GM19372 (cell line): ENCODE results near the gene PCNX3.

Experiments
- ATAC-seq: cut with Tn5 transposase; IDR thresholded peaks from one replicate; pipeline ENCODE4 v1.9.1; 2021; ENCODE audit warnings: mild to moderate bottlenecking, low read depth, moderate library complexity; ENCODE audit not compliant: unreplicated experiment

Gene PCNX3

DNA sequence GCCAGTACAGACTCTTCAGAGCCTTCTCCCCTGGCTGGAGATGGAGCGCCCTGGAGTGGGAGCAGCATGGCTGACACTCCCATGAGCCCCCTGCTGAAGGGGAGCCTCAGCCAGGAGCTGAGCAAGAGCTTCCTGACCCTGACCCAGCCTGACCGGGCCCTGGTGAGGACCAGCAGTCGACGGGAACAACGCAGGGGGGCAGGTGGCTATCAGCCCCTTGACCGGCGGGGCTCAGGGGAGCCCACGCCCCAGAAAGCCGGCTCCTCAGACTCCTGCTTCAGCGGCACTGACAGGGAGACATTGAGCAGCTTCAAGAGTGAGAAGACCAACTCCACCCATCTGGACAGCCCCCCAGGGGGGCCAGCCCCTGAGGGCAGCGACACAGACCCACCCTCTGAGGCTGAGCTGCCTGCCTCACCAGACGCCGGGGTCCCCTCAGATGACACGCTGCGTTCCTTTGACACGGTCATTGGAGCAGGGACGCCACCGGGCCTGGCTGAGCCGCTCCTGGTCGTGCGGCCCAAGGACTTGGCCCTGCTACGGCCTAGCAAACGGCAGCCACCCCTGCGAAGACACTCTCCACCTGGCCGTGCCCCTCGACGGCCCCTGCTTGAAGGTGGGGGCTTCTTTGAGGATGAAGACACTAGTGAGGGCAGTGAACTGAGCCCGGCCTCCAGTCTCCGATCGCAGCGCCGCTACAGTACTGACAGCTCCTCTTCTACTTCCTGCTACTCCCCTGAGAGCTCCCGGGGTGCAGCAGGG lies 2.6 kb downstream of the PCNX3 start:
- ATAC-seq = no peak

DNA sequence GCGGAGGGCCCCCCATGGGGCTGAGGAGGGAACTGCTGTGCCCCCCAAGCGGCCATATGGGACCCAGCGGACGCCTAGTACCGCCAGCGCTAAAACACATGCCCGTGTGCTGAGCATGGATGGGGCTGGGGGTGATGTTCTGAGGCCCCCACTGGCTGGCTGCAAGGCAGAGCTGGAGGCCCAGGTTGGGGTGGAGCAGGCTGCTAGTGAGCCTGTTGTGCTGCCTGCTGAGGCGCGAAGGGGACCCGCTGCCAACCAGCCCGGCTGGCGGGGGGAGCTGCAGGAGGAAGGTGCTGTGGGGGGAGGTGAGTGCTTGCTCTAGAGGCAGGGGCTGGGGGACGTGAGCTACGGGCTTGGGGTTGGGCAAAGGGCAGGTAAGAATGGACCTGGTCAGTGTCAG lies 3.2 kb downstream of the PCNX3 start:
- no peak for ATAC-seq

DNA sequence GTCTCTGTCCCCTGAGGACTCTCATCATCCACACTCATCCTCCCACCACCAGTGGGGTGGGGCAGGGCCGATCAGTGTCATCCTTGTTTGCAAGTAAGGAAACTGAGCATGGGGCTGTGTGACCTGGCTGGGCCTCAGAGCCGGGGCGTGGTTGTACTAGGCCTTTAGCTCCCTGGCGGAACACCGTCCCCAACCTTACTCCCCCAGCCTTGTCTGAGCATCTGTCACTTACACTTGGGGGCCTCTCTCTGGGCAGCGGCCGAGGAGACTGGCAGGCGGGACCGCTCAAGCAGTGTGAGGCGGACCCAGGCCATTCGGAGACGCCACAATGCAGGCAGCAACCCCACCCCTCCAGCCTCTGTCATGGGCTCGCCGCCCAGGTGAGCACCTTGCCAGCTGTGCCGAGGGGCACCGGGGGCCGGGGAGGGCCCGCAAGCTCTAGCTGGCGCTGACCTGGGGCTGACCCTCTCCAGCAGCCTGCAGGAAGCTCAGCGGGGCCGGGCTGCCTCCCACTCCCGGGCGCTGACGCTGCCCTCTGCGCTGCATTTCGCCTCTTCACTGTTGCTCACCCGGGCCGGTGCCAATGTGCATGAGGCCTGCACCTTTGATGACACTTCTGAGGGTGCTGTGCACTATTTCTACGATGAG lies 3.8 kb downstream of the PCNX3 start:
- no peak for ATAC-seq

DNA sequence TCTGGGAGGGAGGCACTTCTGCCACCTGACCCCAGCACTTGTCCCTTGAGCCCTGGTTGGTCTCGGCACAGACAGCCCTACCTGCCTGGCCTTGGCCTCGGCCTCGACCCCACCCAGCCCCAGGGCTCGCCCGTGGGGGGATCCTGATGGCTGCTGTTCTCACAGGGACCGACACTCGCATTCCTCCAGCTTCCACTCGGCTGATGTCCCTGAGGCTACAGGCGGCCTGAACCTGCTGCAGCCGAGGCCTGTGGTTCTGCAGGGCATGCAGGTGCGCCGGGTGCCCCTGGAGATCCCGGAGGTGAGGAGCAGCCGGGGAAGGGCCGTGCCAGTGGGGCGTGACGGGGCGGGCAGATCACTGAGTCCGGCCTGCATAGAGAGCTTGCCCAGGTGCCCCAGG lies 5.1 kb downstream of the PCNX3 start:
- no peak for ATAC-seq

DNA sequence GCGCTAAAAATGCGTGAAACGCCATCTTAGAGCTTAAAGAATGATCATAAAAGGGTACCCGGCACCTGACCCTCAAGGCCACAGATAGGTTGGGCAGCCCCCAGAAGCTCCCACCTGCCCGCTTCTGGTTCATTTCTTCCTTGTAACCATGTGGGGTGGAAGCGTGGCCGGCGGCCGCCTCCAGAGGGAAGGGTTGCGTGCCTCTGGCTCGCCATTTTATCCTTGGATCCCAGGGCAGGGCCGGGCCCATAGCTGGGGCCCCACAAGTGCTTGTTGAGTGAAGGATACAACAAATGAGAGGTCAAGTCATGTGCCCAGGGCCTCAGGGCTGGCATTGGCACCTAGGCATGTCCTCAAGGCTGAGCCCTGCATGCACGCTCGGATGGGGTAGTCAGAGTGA lies 5.9 kb downstream of the PCNX3 start:
- no peak for ATAC-seq

DNA sequence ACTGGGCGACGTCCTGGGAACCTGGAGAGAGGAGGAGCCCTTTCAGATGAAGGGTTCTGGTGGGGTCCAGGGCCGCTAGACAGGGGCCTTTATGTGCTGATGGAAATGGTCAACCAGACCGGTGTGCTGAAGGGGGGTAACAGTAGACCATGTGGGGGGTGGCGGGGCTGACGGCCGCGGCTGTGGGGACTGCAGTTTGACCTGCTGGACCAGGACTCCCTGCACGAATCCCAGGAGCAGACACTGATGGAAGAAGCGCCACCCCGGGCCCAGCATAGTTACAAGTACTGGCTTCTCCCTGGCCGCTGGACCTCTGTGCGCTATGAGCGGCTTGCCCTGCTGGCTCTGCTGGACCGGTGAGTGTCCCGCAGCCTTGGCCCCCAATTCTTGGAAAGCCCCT lies 6.4 kb downstream of the PCNX3 start:
- ATAC-seq = no peak

DNA sequence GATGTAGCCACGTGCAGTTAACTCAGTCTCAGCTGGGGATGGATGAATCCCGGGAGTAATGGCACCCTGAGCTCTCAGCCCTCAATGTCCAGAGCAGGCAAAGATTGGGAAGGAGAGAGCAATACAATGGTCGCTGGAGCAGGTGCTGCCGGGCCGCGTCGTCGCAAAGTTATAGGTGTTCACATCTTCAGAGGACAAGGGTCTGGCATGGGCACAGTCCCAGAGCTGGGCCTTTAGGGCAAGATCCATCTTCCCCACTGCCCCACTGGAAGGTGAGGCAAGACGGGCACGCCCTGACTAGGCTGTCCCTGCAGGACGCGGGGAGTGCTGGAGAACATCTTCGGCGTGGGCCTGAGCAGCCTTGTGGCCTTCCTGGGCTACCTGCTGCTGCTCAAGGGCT lies 7.6 kb downstream of the PCNX3 start:
- ATAC-seq = no peak

DNA sequence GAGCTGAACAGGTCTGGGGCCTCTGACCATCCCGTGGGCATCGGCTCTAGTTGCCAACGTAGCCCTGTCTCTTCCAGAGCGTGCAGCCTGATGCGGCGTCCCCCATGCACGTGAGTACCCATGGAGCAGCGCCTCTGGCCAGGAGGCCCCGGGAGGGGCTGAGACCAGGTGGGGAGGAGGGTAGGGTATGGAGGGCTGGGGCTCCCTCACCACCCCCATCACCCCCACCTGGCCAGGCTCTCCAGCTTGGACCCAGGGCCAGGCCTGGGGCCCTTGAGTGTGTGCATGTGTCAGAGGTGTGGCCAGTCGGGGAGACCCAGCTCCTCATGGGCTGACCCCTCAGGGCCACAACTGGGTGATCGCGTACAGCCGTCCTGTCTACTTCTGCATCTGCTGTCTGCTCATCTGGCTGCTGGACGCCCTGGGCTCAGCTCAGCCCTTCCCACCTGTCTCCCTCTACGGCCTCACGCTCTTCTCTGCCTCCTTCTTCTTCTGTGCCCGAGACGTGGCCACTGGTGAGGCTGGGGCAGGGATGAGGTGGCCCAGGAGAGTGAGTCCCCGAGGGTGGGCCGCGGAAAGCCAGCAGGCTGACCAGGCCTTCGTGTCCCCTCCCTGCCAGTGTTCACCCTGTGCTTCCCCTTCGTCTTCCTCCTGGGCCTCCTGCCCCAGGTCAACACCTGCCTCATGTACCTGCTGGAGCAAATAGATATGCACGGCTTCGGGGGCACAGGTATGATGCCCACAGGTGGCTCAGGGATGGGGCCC lies 8.5 kb downstream of the PCNX3 start:
- no peak for ATAC-seq

DNA sequence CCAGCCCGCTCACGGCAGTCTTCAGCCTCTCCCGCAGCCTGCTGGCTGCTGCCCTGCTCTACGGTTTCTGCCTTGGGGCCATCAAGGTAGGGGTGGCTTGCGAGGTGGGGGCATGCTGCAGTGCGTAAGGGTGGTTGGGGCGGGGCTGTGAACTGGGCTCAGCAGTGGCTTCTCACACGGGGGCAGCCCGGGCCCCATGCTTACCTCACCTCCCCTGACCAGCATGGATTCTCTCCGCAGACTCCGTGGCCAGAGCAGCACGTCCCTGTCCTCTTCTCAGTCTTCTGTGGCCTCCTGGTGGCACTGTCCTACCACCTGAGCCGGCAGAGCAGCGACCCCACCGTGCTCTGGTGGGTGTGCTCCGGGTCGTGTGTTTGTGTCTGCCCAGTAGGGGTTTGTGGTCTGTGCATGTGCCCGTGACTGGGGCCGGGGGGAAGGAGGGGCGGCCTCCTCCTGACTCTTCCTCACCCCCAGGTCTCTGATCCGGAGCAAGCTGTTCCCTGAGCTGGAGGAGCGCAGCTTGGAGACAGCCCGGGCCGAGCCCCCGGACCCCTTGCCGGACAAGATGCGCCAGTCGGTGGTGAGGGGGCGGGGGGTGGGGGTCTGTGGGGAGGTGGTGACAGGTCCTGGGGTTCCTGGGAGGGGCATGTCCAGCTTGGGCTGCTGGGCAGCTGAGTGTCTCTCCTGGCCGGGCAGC lies 9.5 kb downstream of the PCNX3 start:
- ATAC-seq = no peak

DNA sequence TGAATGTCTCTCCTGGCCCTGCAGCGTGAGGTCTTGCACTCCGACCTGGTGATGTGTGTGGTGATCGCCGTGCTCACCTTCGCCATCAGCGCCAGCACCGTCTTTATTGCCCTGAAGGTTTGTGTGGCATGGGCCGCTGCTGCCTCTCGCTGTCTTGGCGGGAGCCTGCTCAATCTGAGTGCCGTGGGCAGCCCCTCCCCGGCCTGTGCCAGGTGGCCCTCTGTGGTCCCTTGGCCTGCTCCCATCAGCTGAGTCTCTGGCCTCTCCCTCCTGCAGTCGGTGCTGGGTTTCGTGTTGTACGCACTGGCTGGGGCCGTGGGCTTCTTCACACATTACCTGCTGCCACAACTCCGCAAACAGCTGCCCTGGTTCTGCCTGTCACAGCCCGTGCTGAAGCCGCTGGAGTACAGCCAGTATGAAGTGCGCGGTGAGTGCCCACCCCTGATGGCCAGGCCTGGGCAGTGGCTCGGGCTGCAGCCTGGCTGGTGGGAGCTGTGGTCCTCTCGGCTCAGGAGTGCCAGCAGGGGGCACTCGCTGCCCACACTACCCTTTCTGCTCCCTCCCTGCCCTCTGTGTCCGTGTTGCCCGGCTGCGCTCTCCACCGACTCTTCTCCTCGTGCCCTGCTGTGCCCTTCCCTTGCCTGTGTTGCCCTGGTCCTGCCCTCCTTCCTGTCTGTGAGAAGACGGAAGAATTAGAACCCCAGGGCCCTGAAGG lies 10.2 kb downstream of the PCNX3 start:
- no peak for ATAC-seq

DNA sequence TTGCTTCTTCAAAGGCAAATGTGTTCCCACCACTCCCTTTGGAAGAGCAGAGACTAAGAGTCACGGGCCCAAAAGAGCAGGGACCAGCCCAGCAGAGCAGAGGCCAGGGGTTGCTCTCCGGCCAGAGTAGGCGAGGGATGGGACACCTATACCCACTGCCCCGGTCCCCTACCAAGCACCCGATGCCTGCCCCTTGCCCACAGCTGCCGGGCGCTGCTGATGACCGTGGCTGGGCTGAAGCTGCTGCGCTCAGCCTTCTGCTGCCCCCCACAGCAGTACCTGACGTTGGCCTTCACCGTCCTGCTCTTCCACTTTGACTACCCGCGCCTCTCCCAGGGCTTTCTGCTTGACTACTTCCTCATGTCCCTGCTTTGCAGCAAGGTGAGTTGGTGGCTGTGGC lies 11.6 kb downstream of the PCNX3 start:
- no peak for ATAC-seq

DNA sequence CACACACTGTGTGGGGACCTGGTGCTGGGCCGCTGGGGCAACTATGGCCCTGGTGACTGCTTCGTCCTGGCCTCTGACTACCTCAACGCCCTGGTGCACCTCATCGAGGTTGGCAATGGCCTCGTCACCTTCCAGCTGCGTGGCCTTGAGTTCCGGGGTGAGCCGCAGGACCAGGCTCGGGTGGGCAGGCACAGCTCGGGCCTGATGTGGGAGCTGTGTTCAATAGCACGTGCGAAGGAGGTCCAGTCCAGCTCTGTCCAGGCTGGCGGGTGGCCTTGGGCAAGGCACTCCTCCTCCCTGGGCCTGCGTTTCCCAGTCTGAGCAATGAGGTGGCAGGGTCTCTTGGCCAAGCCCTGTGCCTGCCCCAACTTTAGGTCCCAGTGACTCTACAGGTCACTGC lies 14.0 kb downstream of the PCNX3 start:
- ATAC-seq = no peak

DNA sequence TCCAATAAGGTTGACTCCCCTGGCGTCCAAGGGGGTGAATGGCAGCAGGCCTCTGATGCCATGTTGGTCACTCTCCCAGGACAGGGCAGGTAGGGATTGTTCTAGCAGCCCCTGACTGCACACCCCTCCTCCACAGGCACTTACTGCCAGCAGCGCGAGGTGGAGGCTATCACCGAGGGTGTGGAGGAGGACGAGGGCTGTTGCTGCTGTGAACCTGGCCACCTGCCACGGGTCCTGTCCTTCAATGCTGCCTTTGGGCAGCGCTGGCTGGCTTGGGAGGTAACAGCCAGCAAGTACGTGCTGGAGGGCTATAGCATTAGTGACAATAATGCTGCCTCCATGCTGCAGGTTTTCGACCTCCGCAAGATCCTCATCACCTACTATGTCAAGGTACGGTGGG lies 14.6 kb downstream of the PCNX3 start:
- ATAC-seq = no peak

DNA sequence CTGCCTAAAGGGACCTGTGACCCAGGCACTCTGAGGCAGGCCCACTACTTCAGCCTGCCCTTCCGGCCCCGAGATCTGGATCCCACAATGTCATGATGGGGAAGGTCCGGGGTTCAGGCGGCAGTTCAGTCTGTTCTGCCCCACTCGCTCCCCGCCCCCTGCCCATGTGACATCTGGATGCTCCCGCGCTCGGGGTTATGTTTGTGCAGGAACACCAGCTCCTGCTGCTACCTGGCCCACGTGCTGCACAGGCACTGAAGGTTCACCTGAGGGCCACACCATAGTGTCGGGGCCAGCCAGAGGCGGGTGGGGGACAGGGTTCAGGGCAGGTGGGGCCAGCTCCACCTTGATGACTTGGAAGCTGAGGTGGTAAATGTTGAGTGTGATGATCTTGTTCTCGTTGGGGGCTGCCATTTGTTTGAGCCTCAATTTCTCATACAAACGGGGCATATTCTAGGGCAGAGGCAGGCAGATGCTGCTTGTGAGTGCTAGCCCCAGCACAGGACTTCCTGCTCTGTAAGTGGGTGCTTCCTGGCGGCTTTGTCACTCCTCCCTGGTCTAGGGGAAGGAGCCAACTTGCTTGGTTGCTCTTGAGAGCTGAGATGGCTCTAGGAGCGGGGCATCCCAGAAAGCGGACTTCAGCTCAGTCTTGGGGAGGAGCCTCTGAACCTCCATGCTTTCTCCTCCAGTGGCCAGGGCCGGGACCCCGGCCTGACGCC lies 18.0 kb downstream of the PCNX3 start:
- ATAC-seq = no peak

DNA sequence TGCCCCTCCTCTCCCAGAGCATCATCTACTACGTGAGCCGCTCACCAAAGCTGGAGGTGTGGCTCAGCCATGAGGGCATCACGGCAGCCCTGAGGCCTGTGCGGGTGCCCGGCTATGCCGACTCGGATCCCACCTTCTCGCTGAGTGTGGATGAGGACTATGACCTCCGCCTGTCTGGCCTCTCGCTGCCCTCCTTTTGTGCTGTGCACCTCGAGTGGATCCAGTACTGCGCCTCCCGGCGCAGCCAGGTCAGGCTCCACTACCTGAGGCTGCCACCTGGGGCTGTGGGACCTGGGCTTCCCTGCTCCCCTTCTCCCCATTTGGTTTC lies 18.5 kb downstream of the PCNX3 start:
- ATAC-seq = no peak

DNA sequence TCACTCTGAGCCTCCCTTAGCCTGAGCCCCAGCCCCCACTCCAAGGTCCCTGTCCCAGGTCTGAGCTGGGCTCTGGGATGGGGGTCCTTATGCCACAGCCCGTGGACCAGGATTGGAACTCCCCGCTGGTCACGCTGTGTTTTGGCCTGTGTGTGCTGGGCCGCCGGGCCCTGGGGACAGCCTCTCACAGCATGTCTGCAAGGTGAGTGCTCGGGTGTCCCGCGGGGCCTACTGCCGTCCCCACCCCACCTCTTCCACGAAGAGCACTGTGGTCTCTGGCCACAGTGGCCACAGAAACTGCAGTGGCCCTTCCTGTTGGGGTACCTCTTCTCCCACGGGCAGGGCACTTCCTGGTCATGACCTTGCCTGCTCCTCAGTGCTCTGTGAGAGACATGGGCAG lies 18.9 kb downstream of the PCNX3 start:
- ATAC-seq = no peak

DNA sequence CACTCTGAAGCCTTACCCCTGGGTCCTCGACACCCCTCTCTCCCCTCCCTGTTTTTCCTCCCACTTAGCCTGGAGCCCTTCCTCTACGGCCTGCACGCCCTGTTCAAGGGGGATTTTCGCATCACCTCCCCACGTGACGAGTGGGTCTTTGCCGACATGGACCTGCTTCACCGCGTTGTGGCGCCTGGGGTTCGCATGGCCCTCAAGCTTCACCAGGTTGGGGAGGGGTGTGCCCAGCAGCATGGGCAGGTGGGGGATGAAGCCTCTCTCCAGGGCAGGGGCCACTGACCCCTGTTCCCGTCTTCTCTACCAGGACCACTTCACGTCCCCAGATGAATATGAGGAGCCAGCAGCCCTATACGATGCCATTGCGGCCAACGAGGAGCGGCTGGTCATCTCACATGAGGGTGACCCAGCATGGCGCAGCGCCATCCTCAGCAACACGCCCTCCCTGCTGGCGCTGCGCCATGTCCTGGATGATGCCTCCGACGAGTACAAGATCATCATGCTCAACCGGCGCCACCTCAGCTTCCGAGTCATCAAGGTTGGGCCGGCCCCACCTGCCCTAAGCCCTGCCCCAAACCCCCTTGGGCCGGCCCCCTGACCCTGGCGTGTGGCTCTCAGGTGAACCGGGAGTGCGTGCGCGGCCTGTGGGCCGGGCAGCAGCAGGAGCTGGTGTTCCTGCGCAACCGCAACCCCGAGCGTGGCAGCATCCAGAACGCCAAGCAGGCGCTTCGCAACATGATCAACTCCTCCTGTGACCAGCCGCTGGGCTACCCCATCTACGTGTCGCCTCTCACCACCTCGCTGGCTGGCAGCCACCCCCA lies 19.5 kb downstream of the PCNX3 start:
- no peak for ATAC-seq

DNA sequence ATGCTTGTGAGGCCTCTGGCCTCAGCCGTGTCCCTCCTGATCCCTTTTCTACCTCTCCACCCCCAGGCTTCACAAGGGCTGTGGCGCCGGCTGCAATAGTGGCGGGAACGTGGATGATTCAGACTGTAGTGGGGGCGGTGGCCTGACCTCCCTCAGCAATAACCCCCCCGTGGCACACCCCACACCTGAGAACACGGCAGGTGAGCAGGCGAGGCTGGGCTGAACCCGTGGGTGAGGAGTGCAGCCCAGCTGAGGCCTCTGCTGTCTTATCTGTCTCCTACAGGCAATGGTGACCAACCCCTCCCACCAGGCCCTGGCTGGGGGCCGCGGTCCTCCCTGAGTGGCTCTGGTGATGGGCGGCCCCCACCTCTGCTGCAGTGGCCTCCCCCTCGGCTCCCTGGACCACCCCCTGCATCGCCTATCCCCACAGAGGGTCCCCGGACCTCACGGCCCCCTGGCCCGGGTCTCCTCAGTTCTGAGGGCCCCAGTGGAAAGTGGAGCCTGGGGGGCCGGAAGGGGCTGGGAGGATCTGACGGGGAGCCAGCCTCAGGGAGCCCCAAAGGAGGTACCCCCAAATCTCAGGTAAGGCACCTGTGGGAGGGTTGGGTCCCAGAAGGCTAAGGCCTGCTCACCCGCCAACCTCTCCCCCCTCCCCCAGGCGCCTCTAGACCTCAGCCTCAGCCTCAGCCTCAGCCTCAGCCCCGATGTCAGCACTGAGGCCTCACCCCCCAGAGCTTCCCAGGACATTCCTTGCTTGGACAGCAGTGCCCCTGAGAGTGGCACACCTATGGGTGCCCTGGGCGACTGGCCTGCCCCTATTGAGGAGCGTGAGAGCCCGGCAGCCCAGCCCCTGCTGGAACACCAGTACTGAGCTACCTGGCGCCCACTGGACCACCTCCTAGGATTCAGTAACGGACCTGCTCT lies 20.8 kb downstream of the PCNX3 start:
- ATAC-seq = no peak
